ENCODE data around the gene CXXC5. TPM values are rescaled to one million over a fixed set of nuclear protein-coding genes. Genes with fewer than 3 reads are reported as not detected.
A peak's percentile ranks its signal among the peaks of the same experiment; 100 is the strongest.

CXXC5 gene
- total RNA-seq, 1 experiment from 2014 or later, result 57.2 TPM

- BruUV-seq (replicated peaks), result no TSS peak
- TF ChIP-seq, protein P1, sequence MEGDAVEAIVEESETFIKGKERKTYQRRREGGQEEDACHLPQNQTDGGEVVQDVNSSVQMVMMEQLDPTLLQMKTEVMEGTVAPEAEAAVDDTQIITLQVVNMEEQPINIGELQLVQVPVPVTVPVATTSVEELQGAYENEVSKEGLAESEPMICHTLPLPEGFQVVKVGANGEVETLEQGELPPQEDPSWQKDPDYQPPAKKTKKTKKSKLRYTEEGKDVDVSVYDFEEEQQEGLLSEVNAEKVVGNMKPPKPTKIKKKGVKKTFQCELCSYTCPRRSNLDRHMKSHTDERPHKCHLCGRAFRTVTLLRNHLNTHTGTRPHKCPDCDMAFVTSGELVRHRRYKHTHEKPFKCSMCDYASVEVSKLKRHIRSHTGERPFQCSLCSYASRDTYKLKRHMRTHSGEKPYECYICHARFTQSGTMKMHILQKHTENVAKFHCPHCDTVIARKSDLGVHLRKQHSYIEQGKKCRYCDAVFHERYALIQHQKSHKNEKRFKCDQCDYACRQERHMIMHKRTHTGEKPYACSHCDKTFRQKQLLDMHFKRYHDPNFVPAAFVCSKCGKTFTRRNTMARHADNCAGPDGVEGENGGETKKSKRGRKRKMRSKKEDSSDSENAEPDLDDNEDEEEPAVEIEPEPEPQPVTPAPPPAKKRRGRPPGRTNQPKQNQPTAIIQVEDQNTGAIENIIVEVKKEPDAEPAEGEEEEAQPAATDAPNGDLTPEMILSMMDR (conservative IDR thresholded peaks at IDR 0.05; ENCODE audit: low read depth, low read length), result no peak
- intact Hi-C loops (cut with micrococcal nuclease; ENCODE audit: unreplicated experiment), result no loop called here
- H3K4me3 ChIP-seq (ENCODE audit: low read depth, low read length, poor library complexity, severe bottlenecking), result no peak overlapping the region
- H3K27ac ChIP-seq (ENCODE audit: low read depth, low read length, poor library complexity, severe bottlenecking), result peak overlapping the region; percentile 10
- POLR2A ChIA-PET (ENCODE audit: low non-redundant PET), result interaction anchor here (0.6 kb wide), 1 partner anchor 7 kb away, joined by 3 read pairs; no protein-coding TSS in a partner anchor
- CTCF ChIA-PET, result interaction anchor here (0.6 kb wide), 1 partner anchor 411 kb away, joined by 3 read pairs; no protein-coding TSS in a partner anchor
- no peaks in the 10 kb centered on the region for H3K9me3 ChIP-seq (ENCODE audit: low read depth, low read length, poor library complexity, severe bottlenecking)
- no peaks in the 10 kb centered on the region for H3K27me3 ChIP-seq (replicated peaks; ENCODE audit: insufficient read depth, low read depth, low read length, poor library complexity)
- no peaks in the 10 kb centered on the region for H3K36me3 ChIP-seq (ENCODE audit: insufficient read depth, low read length, poor library complexity, severe bottlenecking)
- DNase-seq (ENCODE audit: low spot score), result peak; percentile 71
- H3K4me1 ChIP-seq (ENCODE audit: insufficient read depth, low read length, poor library complexity, severe bottlenecking), result peaks cover 45% of the 10 kb centered on the region
Observed at GRCh38 chr5:139701056-139701741, 53.0 kb downstream of the CXXC5 start.

DNA sequence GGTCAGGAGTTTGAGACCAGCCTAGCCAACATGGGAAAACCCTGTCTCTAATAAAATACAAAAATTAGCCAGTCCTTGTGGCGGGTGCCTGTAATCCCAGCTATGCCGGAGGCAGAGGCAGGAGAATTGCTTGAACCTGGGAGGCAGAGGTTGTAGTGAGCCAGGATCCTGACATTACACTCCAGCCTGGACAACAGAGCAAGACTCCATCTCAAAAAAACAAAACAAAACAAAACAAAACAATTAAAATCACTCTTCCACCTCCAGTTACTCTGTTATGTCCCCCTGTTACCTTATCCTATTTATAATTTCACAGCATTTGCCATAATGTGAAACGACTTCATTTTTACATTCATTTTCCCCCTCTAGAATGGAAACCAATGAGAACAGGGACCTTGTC lies 54.4 kb downstream of the CXXC5 start:
- intact Hi-C loops (cut with micrococcal nuclease; ENCODE audit: unreplicated experiment), result no loop called here
- POLR2A ChIA-PET (ENCODE audit: low non-redundant PET), result no interaction called here
- DNase-seq (ENCODE audit: low spot score), result no peak
- no peaks in the 10 kb centered on the region for H3K36me3 ChIP-seq (ENCODE audit: insufficient read depth, low read length, poor library complexity, severe bottlenecking)
- H3K4me1 ChIP-seq (ENCODE audit: insufficient read depth, low read length, poor library complexity, severe bottlenecking), result peaks cover 32% of the 10 kb centered on the region
- no peaks in the 10 kb centered on the region for H3K27me3 ChIP-seq (replicated peaks; ENCODE audit: insufficient read depth, low read depth, low read length, poor library complexity)
- H3K9me3 ChIP-seq (ENCODE audit: low read depth, low read length, poor library complexity, severe bottlenecking), result no peaks in the 10 kb centered on the region
- TF ChIP-seq, protein P1 (conservative IDR thresholded peaks at IDR 0.05; ENCODE audit: low read depth, low read length), result no peak
- no peak for TF ChIP-seq EZH2 (IDR thresholded peaks at IDR 0.05; ENCODE audit: borderline replicate concordance, low read depth, low read length, poor library complexity, severe bottlenecking)
- no peak overlapping the region for H3K4me3 ChIP-seq (ENCODE audit: low read depth, low read length, poor library complexity, severe bottlenecking)
- H3K27ac ChIP-seq (ENCODE audit: low read depth, low read length, poor library complexity, severe bottlenecking), result no peak overlapping the region
- CTCF ChIA-PET, result no interaction called here
- no TSS peak for BruUV-seq (replicated peaks)

GRCh38 chr5:139704748-139705147 lies 56.6 kb downstream of the CXXC5 start:
- H3K9me3 ChIP-seq (ENCODE audit: low read depth, low read length, poor library complexity, severe bottlenecking), result no peaks in the 10 kb centered on the region
- no peaks in the 10 kb centered on the region for H3K36me3 ChIP-seq (ENCODE audit: insufficient read depth, low read length, poor library complexity, severe bottlenecking)
- CTCF ChIA-PET, result no interaction called here
- no peak overlapping the region for H3K4me3 ChIP-seq (ENCODE audit: low read depth, low read length, poor library complexity, severe bottlenecking)
- DNase-seq (ENCODE audit: low spot score), result no peak
- intact Hi-C loops (cut with micrococcal nuclease; ENCODE audit: unreplicated experiment), result no loop called here
- no peak overlapping the region for H3K27ac ChIP-seq (ENCODE audit: low read depth, low read length, poor library complexity, severe bottlenecking)
- no peak for TF ChIP-seq EZH2 (IDR thresholded peaks at IDR 0.05; ENCODE audit: borderline replicate concordance, low read depth, low read length, poor library complexity, severe bottlenecking)
- TF ChIP-seq, protein P1 (conservative IDR thresholded peaks at IDR 0.05; ENCODE audit: low read depth, low read length), result no peak
- BruUV-seq (replicated peaks), result no TSS peak
- no peaks in the 10 kb centered on the region for H3K27me3 ChIP-seq (replicated peaks; ENCODE audit: insufficient read depth, low read depth, low read length, poor library complexity)
- H3K4me1 ChIP-seq (ENCODE audit: insufficient read depth, low read length, poor library complexity, severe bottlenecking), result peaks cover 32% of the 10 kb centered on the region
- POLR2A ChIA-PET (ENCODE audit: low non-redundant PET), result no interaction called here
